Measurements from ENCODE around the gene RLF. TPM values are rescaled to one million over a fixed set of nuclear protein-coding genes. Genes with fewer than 3 reads are reported as not detected.
A peak's percentile ranks its signal among the peaks of the same experiment; 100 is the strongest.

The RLF gene, protein sequence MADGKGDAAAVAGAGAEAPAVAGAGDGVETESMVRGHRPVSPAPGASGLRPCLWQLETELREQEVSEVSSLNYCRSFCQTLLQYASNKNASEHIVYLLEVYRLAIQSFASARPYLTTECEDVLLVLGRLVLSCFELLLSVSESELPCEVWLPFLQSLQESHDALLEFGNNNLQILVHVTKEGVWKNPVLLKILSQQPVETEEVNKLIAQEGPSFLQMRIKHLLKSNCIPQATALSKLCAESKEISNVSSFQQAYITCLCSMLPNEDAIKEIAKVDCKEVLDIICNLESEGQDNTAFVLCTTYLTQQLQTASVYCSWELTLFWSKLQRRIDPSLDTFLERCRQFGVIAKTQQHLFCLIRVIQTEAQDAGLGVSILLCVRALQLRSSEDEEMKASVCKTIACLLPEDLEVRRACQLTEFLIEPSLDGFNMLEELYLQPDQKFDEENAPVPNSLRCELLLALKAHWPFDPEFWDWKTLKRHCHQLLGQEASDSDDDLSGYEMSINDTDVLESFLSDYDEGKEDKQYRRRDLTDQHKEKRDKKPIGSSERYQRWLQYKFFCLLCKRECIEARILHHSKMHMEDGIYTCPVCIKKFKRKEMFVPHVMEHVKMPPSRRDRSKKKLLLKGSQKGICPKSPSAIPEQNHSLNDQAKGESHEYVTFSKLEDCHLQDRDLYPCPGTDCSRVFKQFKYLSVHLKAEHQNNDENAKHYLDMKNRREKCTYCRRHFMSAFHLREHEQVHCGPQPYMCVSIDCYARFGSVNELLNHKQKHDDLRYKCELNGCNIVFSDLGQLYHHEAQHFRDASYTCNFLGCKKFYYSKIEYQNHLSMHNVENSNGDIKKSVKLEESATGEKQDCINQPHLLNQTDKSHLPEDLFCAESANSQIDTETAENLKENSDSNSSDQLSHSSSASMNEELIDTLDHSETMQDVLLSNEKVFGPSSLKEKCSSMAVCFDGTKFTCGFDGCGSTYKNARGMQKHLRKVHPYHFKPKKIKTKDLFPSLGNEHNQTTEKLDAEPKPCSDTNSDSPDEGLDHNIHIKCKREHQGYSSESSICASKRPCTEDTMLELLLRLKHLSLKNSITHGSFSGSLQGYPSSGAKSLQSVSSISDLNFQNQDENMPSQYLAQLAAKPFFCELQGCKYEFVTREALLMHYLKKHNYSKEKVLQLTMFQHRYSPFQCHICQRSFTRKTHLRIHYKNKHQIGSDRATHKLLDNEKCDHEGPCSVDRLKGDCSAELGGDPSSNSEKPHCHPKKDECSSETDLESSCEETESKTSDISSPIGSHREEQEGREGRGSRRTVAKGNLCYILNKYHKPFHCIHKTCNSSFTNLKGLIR (N-terminal part only)
- total RNA-seq, result 10 to 100 TPM; 16.8 to 21.2 TPM

DNA sequence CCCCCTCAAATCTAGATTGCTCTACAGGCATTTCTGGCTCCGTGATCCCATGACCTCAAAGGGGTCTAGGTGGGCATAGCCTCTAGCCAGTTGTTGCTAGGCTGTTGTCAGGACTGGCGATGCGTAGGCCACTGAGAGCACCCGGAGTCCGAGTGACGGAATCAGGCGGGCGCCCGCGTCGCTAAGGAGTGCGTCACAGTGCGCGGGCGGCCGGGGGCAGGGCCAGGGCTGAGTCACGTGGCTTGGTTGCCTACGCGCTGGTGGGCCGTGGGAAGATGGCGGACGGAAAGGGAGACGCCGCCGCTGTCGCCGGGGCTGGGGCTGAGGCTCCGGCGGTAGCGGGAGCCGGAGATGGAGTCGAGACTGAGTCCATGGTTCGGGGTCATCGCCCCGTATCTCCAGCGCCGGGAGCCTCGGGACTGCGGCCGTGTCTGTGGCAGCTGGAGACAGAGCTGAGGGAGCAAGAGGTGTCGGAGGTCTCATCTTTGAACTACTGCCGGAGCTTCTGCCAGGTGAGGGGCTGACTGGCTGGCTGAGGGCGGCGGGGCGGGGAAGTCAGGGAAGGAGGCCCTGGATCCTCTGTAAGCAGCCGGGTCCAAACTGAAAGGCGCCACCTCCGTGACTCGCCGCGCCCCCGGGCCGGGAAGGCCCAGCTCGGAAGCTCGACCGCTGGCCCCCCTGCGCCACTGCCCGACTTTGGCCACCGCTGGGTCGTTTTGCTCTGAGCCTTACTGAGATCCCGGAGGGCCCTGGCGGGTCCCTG is at the start of gene RLF:
TSS of gene RLF (plus strand) at position 263 of the 763 bp plus-strand sequence. CDS start at position 276, 13 bp downstream.
- H3K4me3 Mint-ChIP-seq, result no peak within 1 kb of the TSS
- peaks cover 8% of the 10 kb centered on the region for H3K4me1 Mint-ChIP-seq (ENCODE audit: low read depth)
- H3K27ac Mint-ChIP-seq, result peak within 1 kb of the TSS; percentile 95
- DNase-seq (peak; percentile 97 to 98), ATAC-seq (replicated peaks in 1 of 2) (peak; percentile 96 to 97)
- H3K27me3 Mint-ChIP-seq (ENCODE audit: low read depth), result no peaks in the 10 kb centered on the region
- H3K9me3 Mint-ChIP-seq, result no peaks in the 10 kb centered on the region
- H3K36me3 Mint-ChIP-seq (ENCODE audit: insufficient read depth in 2 of 2), result peaks cover 0 to 1% of the 10 kb centered on the region in 2 donors

DNA sequence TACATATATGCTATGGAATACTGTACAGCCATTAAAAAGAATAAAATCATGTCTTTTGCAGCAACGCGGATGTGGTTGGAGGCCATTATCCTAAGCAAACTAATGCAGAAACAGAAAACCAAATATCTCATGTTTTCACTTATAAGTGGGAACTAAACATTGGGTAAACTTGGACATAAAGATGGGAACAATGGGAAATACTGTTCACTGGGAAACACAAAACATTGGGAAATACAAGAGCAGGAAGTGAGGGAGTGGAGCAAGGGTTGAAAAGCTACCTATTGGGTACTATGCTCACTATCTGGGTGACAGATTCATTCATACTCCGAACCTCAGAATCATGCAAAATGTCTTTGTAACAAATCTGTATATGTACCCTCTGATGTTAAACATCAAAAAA is 46.8 kb upstream of the RLF start:
- DNase-seq, result no peak
- ATAC-seq (replicated peaks in 1 of 2), result no peak
- H3K36me3 Mint-ChIP-seq (ENCODE audit: insufficient read depth in 2 of 2), result peaks cover 7 to 12% of the 10 kb centered on the region in 2 donors
- H3K27ac Mint-ChIP-seq, result no peak overlapping the region
- H3K4me3 Mint-ChIP-seq, result no peak overlapping the region
- H3K4me1 Mint-ChIP-seq (ENCODE audit: low read depth), result no peaks in the 10 kb centered on the region
- peaks cover 20% of the 10 kb centered on the region for H3K27me3 Mint-ChIP-seq (ENCODE audit: low read depth)
- H3K9me3 Mint-ChIP-seq, result peaks cover 6 to 8% of the 10 kb centered on the region in 2 donors

DNA sequence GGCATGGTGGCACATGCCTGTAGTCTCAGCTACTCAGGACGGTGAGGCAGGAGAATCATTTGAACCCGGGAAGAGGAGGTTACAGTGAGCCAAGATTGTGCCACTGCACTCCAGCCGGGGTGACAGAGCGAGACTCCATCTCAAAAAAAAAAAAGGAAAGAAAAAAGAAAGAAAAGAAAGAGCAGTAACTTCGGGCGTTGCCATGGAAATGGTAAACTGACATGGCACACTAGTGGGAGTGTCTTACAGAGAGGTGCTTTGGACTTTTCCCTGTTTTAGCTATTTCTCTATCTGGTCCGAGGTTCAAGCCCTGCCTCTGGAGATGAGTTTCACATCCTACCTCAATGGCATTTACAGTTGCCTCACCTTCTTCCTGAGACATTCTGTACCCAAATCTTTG is 41.1 kb upstream of the RLF start:
- no peak for ATAC-seq (replicated peaks in 1 of 2)
- no peak for DNase-seq
- Mint-ChIP-seq H3K9me3 (no peaks in the 10 kb centered on the region), H3K4me1 (ENCODE audit: low read depth) (no peaks in the 10 kb centered on the region), H3K36me3 (ENCODE audit: insufficient read depth in 2 of 2) (no peaks in the 10 kb centered on the region), H3K27ac (no peak overlapping the region), H3K4me3 (no peak overlapping the region), H3K27me3 (ENCODE audit: low read depth) (peaks cover 5% of the 10 kb centered on the region)

DNA sequence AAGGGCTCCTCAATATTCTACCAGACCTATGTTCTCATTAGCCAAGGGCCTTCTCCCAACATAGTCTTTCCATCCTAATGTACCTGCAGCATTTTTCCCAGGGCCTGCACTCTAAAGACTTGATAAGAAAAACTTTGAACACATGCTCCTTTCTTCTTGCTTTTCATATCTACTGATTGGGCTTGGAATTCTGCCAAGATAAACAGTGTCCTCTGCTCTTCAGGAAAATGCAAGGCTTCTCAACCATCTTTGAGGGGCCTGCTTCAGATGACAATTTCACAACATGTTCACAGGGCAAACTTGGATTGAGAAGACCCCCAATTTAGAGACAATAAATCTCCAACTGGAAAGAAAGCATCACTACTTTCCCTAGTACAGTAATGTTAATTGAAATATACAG is 38.3 kb upstream of the RLF start:
- no peak overlapping the region for H3K27ac Mint-ChIP-seq
- no peaks in the 10 kb centered on the region for H3K9me3 Mint-ChIP-seq
- H3K27me3 Mint-ChIP-seq (ENCODE audit: low read depth), result peaks cover 5% of the 10 kb centered on the region
- ATAC-seq (replicated peaks in 1 of 2) (no peak), DNase-seq (no peak)
- H3K4me3 Mint-ChIP-seq, result no peak overlapping the region
- H3K36me3 Mint-ChIP-seq (ENCODE audit: insufficient read depth in 2 of 2), result no peaks in the 10 kb centered on the region
- H3K4me1 Mint-ChIP-seq (ENCODE audit: low read depth), result no peaks in the 10 kb centered on the region

DNA sequence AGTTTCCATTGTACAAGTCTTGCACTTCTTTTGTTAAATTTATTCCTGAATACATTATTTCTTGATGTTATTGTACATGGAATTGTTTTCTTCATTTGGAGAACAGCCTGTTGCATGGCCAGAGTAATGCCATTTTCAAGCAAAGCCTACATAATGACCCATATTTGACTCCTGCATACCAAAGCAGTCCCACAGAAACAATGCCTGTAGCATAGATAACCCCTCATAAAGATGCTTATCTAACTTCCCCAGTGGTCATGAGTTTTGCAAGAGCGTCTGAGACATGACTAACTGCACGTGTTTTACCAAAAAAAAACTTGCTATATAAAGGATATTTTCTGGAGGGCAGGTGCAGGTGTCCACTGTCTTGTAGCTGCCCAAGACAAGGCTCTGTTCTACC is 30.3 kb upstream of the RLF start:
- Mint-ChIP-seq H3K4me3 (no peak overlapping the region), H3K27me3 (ENCODE audit: low read depth) (peaks cover 7% of the 10 kb centered on the region), H3K36me3 (ENCODE audit: insufficient read depth in 2 of 2) (no peaks in the 10 kb centered on the region), H3K9me3 (no peaks in the 10 kb centered on the region), H3K27ac (no peak overlapping the region), H3K4me1 (ENCODE audit: low read depth) (peaks cover 5% of the 10 kb centered on the region)
- ATAC-seq (replicated peaks in 1 of 2), result no peak
- DNase-seq, result no peak

DNA sequence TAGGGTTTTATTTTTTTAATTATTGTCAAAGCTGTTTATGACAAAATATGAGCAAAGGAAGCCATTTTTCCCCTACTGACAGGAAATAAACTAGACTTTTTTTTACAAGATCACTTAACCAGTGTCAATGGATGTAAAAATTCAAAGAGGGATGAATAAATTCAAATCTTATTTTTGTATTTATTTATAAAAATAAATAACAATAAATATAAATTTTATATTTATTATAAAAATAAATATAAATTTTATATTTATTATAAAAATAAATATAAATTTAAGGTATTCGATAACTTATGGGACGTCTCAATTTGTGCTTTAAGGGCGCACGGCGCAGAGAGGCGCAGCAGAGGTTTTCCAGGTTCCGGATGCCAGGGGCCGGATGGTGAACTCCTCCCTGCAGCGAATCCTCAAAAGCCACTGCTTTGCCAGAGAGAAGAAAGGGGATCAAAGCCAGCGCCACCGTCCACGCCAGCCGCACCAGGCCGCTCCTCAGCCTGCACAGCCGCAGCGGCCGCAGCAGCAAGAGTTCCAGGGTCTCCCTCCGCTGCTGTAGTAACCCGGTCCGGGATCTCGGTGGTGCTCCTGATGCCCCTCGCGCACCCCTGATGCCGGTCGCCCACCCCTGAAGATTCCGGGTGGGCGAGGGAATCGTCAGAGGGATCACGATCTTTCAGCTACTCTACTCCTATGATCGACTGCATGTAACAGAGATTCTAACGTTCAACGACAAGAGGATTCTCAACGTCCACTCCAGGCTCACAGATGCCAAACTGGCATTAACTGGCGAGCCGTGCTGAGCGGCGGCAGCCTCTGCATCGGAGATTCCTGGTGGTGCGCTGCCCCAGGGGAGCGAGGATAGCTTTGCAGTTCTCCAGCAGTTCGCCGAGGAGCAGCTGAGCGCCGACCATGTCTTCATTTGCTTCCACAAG is 28.5 kb upstream of the RLF start:
- H3K4me3 Mint-ChIP-seq, result no peak overlapping the region
- DNase-seq (no peak), ATAC-seq (replicated peaks in 1 of 2) (no peak)
- no peak overlapping the region for H3K27ac Mint-ChIP-seq
- H3K9me3 Mint-ChIP-seq, result no peaks in the 10 kb centered on the region
- no peaks in the 10 kb centered on the region for H3K36me3 Mint-ChIP-seq (ENCODE audit: insufficient read depth in 2 of 2)
- H3K4me1 Mint-ChIP-seq (ENCODE audit: low read depth), result peaks cover 5% of the 10 kb centered on the region
- peaks cover 7% of the 10 kb centered on the region for H3K27me3 Mint-ChIP-seq (ENCODE audit: low read depth)

DNA sequence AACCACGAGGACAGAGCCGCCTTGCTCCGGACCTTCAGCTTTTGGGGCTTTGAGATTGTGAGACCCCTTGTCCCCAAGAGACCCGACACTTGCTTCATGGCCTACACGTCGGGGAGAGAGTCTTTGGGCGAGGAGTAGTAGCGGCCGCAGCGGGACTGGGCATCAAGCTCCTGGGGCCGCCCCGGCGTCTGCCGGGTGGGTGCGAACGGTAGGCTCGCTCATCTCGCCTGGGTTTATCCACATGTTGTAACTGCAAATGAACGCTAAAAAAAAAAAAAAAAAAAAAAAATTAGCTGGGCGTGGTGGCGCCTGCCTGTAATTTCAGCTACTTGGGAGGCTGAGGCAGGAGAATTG is 27.9 kb upstream of the RLF start:
- no peak overlapping the region for H3K4me3 Mint-ChIP-seq
- H3K27ac Mint-ChIP-seq, result no peak overlapping the region
- H3K27me3 Mint-ChIP-seq (ENCODE audit: low read depth), result peaks cover 7% of the 10 kb centered on the region
- DNase-seq (no peak), ATAC-seq (replicated peaks in 1 of 2) (no peak)
- H3K9me3 Mint-ChIP-seq, result no peaks in the 10 kb centered on the region
- no peaks in the 10 kb centered on the region for H3K36me3 Mint-ChIP-seq (ENCODE audit: insufficient read depth in 2 of 2)
- peaks cover 5% of the 10 kb centered on the region for H3K4me1 Mint-ChIP-seq (ENCODE audit: low read depth)

DNA sequence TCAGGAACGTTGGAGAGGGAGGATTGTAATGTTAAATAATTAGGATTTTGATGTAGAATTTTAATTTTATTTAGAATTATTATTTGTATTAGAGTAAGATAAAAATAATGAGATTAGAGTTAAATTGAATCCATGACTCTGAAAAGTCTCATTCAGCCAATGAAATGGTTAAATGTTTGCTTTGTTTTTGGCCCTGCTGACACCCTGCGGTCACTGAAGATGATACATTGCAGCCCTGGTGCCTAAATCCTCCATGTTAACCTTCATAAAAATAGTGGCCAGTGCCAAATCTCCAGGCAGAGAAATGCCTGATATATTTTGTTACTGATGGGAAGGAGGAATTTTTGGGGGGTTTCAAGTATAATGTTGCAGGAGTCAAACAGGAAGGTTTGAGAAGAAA is 27.3 kb upstream of the RLF start:
- Mint-ChIP-seq H3K27me3 (ENCODE audit: low read depth) (peaks cover 7% of the 10 kb centered on the region), H3K9me3 (no peaks in the 10 kb centered on the region), H3K4me3 (no peak overlapping the region), H3K4me1 (ENCODE audit: low read depth) (peaks cover 5% of the 10 kb centered on the region), H3K36me3 (ENCODE audit: insufficient read depth in 2 of 2) (no peaks in the 10 kb centered on the region), H3K27ac (no peak overlapping the region)
- no peak for ATAC-seq (replicated peaks in 1 of 2)
- DNase-seq, result no peak

DNA sequence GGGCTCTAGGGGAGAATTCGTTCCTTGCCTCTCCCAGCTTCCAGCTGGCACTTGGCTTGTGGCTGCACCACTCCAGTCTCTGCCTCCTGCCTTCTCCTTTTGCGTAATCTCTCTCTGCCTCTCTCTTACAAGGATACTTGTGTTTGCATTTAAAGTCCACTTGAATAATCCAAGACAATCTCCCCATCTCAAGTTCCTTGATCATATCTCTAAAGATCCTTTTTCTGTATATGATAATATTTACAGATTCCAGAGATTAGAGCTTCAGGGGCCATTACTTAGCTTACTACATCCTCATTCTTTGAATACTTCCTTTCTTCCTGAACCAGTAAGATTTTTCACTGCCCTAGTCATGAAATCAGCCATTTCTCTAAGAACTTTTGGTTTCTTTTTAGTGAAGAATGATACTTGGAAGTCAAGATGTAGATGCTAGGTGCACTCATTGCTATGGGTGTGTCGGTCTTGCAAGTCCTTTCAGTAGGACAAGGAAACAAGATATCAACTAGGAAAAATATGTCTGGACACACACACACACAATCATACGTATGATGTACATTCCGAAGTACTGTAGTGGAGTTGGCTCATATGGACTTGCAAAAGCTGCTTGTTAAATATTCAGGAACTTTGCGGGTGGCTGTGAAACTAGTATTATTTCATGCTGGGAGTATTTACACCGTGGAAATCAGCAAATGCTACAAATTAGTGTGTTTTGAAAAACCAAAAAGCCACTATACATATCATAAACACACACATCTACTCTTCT is 20.8 kb upstream of the RLF start:
- Mint-ChIP-seq H3K36me3 (ENCODE audit: insufficient read depth in 2 of 2) (no peaks in the 10 kb centered on the region), H3K27ac (no peak overlapping the region), H3K9me3 (no peaks in the 10 kb centered on the region), H3K27me3 (ENCODE audit: low read depth) (peaks cover 18% of the 10 kb centered on the region), H3K4me3 (no peak overlapping the region), H3K4me1 (ENCODE audit: low read depth) (peaks cover 8% of the 10 kb centered on the region)
- no peak for ATAC-seq (replicated peaks in 1 of 2)
- no peak for DNase-seq

DNA sequence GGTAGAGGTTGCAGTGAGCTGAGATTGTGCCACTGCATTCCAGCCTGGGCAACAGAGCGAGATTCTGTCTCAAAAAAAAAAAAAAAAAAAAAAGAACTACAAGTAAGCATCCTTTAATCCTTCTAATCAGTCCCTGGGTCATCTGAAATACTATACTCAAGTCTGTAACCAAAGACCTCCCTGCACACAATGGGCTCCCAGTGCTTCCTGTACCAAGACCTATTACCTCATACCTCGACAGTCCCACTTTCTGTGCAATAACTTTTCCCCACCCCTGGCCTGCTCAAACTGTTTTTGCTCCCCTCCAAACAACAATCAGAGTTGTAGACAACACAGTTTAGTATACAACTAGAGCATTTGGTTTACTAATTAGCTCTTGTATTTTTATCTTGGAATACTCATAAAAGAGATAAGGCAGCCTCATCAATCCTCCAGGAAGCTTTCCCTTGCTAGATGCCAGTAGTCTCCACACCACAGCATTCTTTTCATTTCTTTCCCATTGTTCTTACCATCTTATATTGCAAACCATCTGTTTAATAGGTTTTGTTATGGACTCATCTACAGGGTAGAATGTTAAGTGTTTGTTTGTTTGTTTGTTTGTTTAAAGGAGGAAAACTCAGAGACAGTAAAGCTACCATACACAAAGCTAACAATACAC is 19.2 kb upstream of the RLF start:
- DNase-seq, result no peak
- peaks cover 8% of the 10 kb centered on the region for H3K4me1 Mint-ChIP-seq (ENCODE audit: low read depth)
- no peak overlapping the region for H3K27ac Mint-ChIP-seq
- no peaks in the 10 kb centered on the region for H3K9me3 Mint-ChIP-seq
- no peak overlapping the region for H3K4me3 Mint-ChIP-seq
- no peak for ATAC-seq (replicated peaks in 1 of 2)
- H3K36me3 Mint-ChIP-seq (ENCODE audit: insufficient read depth in 2 of 2), result no peaks in the 10 kb centered on the region
- H3K27me3 Mint-ChIP-seq (ENCODE audit: low read depth), result peaks cover 31% of the 10 kb centered on the region

Measured in activated T-cell treated with anti-CD3 and anti-CD28 coated beads, Interleukin-2, amount 50 U/mL, for 72 hours (primary cell).